Activated CD8-positive, alpha-beta memory T cell treated with anti-CD3 and anti-CD28 coated beads, Interleukin-2, amount 10 ng/mL, durations not matched to agents 7 days and 5 days (primary cell): ENCODE results near the gene ITIH6. TPM values are rescaled to one million over a fixed set of nuclear protein-coding genes. Genes with fewer than 3 reads are reported as not detected.

Source experiments
- ATAC-seq: fragments of 150-1000 bp; cut with Tn5 transposase; one replicate; pipeline ENCODE4 v1.10.0; 2021; ENCODE audit warnings: moderate library complexity
- CTCF ChIA-PET: fragments of 350-600 bp; sonication (Branson Sonifier 250); formaldehyde crosslinking; loops from one replicate; lab custom pipeline; 2021; ENCODE audit warnings: antibody characterized with exemption; lab: Charles Lee
- DNase-seq: peaks from one replicate; pipeline ENCODE4 v3.0.0-alpha.2; 2020
- H3K27ac Mint-ChIP-seq: one replicate; pipeline ENCODE4 v1.8.0; 2021; ENCODE audit warnings: mild to moderate bottlenecking, mixed read lengths
- H3K27me3 Mint-ChIP-seq: one replicate; pipeline ENCODE4 v1.8.0; 2021; ENCODE audit warnings: mixed read lengths
- H3K36me3 Mint-ChIP-seq: one replicate; pipeline ENCODE4 v1.8.0; 2021; ENCODE audit warnings: mild to moderate bottlenecking, mixed read lengths
- H3K4me1 Mint-ChIP-seq: one replicate; pipeline ENCODE4 v1.8.0; 2021; ENCODE audit warnings: mixed read lengths
- H3K4me3 Mint-ChIP-seq: one replicate; pipeline ENCODE4 v1.8.0; 2021; ENCODE audit warnings: mild to moderate bottlenecking, moderate library complexity, mixed read lengths
- H3K9me3 Mint-ChIP-seq: one replicate; pipeline ENCODE4 v1.8.0; 2022; ENCODE audit warnings: low read depth, mixed read lengths
- total RNA-seq, 2 experiments: library from RNA; stranded (reverse); gene quantifications; one replicate each; pipeline ENCODE4 v1.2.3, GENCODE V29; 2021

Gene ITIH6
- total RNA-seq, 2 experiments from 2014 or later = not detected

DNA sequence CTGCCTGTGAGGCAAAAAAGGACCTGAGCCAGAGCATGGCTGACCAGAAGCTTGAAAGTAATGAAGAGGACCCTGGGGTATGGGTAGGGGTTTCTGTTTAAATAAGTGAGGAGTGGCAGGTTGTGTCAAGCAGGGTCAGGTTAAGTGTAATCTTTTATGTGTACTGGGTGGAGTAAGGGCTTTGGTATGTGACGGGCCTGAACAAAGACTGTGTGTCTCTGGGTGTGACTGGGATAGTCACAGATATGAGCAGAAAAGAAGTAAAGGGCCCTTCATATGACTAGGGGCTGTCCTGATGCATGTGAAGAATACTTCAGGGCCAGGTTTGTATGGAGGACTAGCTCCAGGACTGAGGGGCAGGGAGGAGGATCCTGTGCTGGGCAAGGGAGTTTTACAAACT, 82.4 kb downstream of the ITIH6 start:
- Mint-ChIP-seq H3K9me3 (no peaks in the 10 kb centered on the region), H3K27ac (no peak overlapping the region), H3K36me3 (no peaks in the 10 kb centered on the region), H3K4me3 (no peak overlapping the region), H3K4me1 (no peaks in the 10 kb centered on the region), H3K27me3 (no peaks in the 10 kb centered on the region)
- ATAC-seq (no peak), DNase-seq (no peak)
- CTCF ChIA-PET = no interaction called here

- no peak for DNase-seq
- Mint-ChIP-seq H3K4me3 (no peak overlapping the region), H3K27ac (no peak overlapping the region), H3K9me3 (no peaks in the 10 kb centered on the region), H3K4me1 (no peaks in the 10 kb centered on the region), H3K27me3 (no peaks in the 10 kb centered on the region), H3K36me3 (no peaks in the 10 kb centered on the region)
- CTCF ChIA-PET = no interaction called here
- no peak for ATAC-seq
Measured at GRCh38 chrX:54714424-54714823, 83.6 kb downstream of the ITIH6 start.

- H3K27me3 Mint-ChIP-seq = no peaks in the 10 kb centered on the region
- ATAC-seq = no peak
- no peak overlapping the region for H3K27ac Mint-ChIP-seq
- H3K9me3 Mint-ChIP-seq = no peaks in the 10 kb centered on the region
- DNase-seq = no peak
- CTCF ChIA-PET = no interaction called here
- no peaks in the 10 kb centered on the region for H3K36me3 Mint-ChIP-seq
- no peak overlapping the region for H3K4me3 Mint-ChIP-seq
- no peaks in the 10 kb centered on the region for H3K4me1 Mint-ChIP-seq
Measured at GRCh38 chrX:54711735-54712134, 86.3 kb downstream of the ITIH6 start.

DNA sequence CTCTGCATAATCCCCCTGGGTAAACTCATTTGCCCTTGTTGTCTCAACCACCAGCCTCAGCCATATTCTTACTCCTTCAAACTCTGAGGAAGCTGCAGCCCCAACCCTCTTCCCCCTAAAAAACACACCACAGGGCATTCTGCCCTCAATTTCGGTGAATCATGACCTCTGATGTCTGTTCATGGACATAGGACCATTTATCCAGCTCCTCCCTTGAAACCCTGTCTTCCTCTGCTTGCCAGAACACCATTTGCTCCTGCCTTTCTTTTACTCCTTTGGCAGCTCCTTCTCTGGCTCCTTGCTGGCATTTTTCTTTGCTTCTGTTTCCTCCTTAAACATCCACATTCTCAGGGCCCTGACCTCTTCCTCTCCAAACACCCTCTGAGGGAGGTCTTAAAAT, 87.1 kb downstream of the ITIH6 start:
- Mint-ChIP-seq H3K9me3 (no peaks in the 10 kb centered on the region), H3K4me1 (no peaks in the 10 kb centered on the region), H3K27ac (no peak overlapping the region), H3K36me3 (no peaks in the 10 kb centered on the region), H3K27me3 (no peaks in the 10 kb centered on the region), H3K4me3 (no peak overlapping the region)
- ATAC-seq = no peak
- no peak for DNase-seq
- CTCF ChIA-PET = no interaction called here

DNA sequence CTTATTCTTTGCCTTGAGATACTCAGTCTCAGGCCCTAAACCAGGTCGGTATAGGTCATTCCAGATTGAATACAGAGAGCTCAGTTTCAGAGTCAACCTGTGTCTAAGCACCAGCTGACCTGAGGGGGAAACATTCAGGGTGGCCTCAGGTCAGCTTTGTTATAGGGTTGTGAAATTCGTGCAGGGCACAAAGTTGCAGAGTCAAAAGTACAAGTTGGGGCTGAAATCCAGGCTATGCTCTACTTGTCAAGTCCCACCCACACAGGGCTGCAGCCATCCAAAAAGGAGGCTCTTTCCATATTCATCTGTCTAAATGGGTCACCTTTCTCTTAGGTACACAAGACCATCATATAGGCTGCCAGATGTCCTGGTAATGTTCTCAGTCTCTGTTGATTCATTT, 89.7 kb downstream of the ITIH6 start:
- CTCF ChIA-PET = no interaction called here
- H3K4me1 Mint-ChIP-seq = no peaks in the 10 kb centered on the region

More for the DNA sequence above, 89.7 kb downstream of the ITIH6 start:
- Mint-ChIP-seq H3K36me3 (no peaks in the 10 kb centered on the region), H3K27ac (no peak overlapping the region), H3K27me3 (peaks cover 6% of the 10 kb centered on the region), H3K9me3 (no peaks in the 10 kb centered on the region), H3K4me3 (no peak overlapping the region)
- ATAC-seq (no peak), DNase-seq (no peak)

Other genes with a start within 250 kb of the ITIH6 start
- gene MAGED2, start 9.5 kb upstream of the ITIH6 start, total RNA-seq = 10 to 100 TPM; 46.5 to 52.9 TPM
- 1 to 10 TPM; 3.2 to 3.6 TPM for gene TRO, start 122.6 kb upstream of the ITIH6 start, total RNA-seq
- gene PFKFB1, start 195.9 kb upstream of the ITIH6 start, total RNA-seq = 1 to 10 TPM in 1 of 2 experiments, under 1 TPM in 1; 0.77 to 1.2 TPM
- 10 to 100 TPM; 28.6 to 35.8 TPM for gene APEX2, start 202.1 kb upstream of the ITIH6 start, total RNA-seq
- not detected for gene ALAS2, start 232.7 kb upstream of the ITIH6 start, total RNA-seq